ENCODE measurements around the gene PRICKLE2.

Gene PRICKLE2

DNA sequence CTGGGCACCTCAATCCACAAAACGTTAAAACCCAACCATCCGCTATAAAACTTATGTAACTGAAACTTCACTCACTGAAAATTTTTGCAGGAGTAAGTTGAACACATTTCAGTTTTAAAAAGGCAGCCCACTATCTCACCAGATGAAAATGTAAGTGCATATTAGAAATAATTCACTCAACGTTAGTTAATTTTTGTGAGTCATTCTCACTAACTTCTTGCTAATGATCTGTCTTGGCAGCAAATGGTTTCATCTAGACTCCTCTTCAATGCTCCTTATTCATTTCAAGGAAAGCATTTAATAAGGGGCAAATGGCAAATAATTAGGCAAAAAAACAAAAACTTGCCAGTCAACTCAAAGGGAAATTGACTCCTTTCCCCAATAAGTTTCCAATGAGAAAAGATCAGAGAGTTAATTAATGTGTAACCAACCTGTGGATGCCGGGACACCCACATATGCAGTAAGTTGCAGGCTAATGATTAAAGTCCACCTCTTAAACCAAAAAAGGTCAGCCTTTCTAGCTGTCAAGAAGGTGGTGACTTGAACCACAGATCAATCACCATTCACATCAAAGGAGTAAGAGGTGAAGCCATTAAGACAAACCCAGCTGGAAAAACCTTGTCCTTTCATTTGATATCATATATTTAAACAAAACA, 22.9 kb upstream of the PRICKLE2 start:
- no peak for DNase-seq

GRCh38 chr3:64244011-64244942, 19.0 kb upstream of the PRICKLE2 start:
- DNase-seq, result no peak

- DNase-seq, result no peak
Measured at GRCh38 chr3:64242435-64242834, 17.2 kb upstream of the PRICKLE2 start.

DNA sequence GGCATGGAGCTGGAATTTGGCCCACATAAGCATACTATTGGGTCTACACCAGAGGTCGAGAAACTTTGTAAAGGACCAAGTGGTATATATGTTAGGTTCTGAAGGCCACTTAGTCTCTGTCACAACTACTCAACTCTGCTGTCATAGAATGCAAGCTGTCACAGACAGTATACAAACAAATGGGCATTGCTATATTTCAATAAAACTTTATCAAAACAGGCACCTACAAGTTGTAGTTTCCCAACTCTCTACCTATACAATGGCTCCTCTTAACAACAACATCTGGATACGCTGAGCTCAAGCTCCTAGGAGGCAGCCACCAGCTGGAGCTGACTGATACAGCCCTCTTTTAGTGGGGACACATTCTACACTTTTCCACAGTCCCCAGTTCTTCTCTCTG, 15.7 kb upstream of the PRICKLE2 start:
- no peak for DNase-seq

GRCh38 chr3:64240396-64240795, 15.1 kb upstream of the PRICKLE2 start:
- no peak for DNase-seq

- no peak for DNase-seq
Measured at GRCh38 chr3:64239841-64240240, 14.6 kb upstream of the PRICKLE2 start.

- DNase-seq, result no peak
Measured at GRCh38 chr3:64238971-64239667, 13.9 kb upstream of the PRICKLE2 start.

- DNase-seq, result no peak
Measured at GRCh38 chr3:64237083-64237482, 11.8 kb upstream of the PRICKLE2 start.

DNA sequence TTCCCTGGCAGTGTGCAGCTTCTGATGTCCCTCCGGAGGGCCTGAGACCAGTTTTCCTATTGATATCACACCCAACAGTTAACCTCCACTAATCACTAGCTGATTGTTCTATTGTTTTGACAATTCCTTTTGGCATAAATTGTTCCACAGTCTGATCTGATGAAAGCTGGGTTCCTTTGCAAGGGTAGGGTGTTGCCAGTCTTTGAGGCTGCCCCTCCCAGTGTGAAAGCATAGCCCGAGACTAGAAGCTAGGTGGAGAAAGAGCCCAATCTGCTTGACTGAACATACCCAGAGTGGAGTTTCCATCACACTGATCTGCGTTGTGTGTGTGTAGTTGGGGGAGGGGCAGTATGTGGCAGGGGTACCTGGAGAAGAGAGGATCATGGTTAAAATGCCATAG, 10.3 kb upstream of the PRICKLE2 start:
- no peak for DNase-seq

GRCh38 chr3:64234571-64234970, 9.3 kb upstream of the PRICKLE2 start:
- DNase-seq, result no peak

- DNase-seq, result no peak
Measured at GRCh38 chr3:64232821-64233220, 7.6 kb upstream of the PRICKLE2 start.

DNA sequence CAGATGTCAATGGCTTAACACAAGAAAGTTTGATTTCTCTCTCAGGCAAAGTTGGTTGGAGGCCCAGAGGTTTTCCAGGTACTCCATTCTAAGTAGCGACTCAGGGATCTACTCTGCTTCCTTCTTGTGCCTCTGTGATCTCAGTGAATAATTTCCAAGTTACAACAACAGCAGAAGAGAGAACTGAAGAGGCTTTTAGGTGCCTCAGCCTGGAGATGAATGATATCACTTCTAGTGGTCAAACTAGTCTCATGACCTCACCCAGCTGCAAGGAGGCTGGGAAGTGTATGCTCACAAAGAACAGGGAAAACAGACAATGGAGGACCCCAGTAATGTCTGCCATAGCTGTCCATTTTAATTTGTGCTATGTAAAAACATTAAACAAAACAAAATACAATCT, 4.6 kb upstream of the PRICKLE2 start:
- DNase-seq, result no peak

DNA sequence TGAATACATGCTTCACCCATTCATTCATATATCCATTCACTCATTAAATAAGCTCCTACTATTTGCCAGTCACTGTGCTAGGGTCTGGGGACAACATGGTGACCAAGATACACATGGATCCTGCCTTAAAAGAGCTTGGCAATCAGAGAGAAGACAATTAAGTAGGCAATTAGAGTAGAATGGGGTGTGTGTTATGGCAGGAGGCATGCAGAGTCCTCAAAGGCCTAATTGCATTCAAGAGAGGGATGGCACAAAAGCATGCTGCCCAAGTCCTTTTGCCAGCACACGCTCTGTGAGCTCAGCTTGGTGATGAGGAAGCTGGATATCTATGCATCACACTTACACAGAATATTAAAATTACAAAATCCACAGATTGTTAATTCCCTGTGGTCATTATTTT, 2.8 kb upstream of the PRICKLE2 start:
- DNase-seq, result no peak

GRCh38 chr3:64226730-64227129, 1.5 kb upstream of the PRICKLE2 start:
- DNase-seq, result no peak

DNA sequence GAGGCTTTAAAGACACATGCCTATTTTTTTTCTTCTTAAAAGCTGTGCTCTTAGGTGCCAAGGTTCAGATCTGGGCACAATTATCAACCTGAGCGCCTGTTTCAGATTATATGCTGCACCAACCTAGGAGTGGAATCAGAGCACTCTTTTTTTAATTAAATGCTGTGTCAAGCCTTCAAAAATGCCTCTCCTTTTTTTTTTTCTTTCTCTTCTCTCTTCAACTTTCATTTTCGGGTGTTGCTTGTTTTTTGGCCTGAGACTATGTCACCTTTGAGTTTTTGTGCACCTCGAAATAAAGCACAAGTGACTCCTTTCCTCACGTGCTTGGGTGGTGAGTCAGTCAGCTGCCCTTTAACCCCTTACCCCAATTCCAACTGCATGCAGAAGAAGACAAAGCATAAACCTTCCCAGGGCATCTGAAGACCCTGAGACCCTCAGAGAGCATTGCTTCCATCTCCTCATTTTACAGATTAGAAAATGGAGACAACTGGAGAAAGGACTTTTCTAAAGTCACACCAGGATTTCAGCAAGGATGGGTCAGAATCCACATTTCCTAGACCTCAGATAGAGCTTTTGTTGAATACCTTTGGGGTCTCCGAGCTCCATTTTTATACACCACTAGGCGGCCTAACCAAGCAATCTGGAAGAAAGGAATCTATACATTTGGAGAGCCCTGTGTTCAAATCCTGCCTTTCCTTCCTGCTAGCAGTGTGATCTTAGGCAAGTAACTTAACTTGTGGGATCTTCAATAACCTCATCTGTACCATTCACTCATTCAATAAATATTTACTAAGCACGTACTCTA, 631 bp upstream of the PRICKLE2 start:
- DNase-seq, result no peak

GRCh38 chr3:64223791-64224745, 1.2 kb downstream of the PRICKLE2 start:
- no peak for DNase-seq

- no peak for DNase-seq
Measured at GRCh38 chr3:64222501-64223111, 2.7 kb downstream of the PRICKLE2 start.

DNA sequence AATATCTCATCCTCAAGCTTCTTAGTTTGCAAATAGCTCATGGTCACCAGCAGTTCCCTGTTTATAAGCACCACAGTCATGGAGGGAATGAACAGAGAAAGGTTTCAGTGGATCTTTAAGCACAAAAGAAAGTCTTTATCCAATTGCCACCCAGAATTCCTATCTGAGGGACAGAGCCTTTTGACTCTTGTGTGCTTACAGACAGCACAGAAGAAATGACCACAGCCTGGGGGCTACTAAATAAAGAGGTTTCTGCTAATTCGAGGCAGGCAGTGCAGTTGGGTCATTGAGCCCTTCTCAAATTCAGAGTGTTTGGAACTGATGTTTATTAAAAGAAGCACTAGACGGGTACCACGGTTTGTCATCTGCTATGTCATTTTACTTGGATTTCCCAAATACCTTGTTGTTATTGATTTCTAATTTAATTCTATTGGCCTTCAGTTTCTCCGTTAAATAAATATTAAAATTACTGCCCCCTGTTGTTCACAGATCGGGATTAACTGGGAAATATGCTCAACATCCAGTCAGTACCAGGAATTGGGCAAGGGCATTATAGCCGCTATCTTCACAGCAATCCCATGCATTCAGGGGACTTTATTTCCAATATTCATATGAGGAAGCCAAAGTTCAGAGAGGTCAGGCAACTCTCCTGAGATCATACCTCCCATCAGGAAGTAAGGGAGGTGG, 3.6 kb downstream of the PRICKLE2 start:
- no peak for DNase-seq

DNA sequence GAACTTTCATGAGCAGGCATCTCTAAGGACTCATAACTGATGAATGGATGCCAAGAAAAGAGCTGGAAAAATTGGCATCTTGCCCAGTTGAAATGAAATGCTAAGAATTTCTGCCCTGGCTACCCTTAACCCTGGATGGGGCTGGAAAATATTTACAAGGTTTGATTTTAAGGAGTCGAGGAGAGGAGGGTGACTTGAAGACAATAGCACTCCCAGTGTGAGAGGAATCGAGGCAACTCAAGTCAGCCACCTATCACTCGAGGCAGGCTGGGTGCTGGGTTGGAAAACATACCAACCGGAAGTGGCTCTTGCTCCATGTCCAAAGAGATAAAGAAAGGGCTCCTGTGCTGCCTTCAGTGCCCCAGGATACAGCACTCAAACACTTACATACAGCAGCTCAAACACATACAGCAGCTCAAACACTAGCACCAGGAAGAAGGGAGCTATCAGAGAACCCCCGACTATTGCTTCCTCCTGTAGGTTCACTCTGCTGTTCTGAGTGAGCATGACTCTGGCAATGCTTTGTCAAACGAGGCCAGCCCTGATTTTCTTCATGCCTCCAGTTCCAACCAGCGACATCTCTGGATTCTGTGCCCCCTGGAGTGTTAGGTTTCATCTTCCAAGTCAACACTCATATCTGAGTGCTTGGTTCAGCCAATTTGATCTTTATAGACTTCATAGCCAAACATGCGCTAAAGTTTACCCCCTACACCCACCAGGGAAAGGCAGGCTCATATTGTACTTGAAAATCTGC, 4.9 kb downstream of the PRICKLE2 start:
- no peak for DNase-seq

DNA sequence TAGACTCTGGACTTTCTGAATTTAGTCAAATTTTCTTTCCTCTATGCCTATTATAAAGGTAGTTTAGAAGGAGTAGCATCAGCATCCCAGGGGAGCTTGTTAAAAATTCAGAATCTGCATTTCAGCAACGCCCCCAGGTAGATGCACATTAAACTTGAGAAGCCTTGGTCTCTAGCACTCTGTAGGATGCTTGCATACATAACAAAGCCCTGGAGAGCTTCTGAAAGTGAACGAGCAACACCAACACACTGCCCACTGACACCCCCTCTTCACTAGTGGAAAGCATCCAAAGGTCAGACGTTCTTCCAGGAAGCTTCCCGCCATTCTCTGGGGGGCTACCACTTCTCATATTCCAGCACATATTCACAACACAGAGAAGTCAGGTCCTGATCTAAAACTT, 6.5 kb downstream of the PRICKLE2 start:
- DNase-seq, result no peak
